LNCaP clone FGC (cell line): ENCODE results near the gene CBFA2T2.
"Not testable (repeated sequence)": the region's sequence is repeated elsewhere in the genome, so short reads cannot be mapped to it uniquely, and the experiment has no call there.

ENCODE experiments used
- DNase-seq: peaks from one replicate; pipeline ENCODE4 v3.0.0-alpha.2; 2011; ENCODE audit warnings: low read depth
- H3K4me3 ChIP-seq: 2 replicates; pipeline ENCODE4 v1.5.1; 2011; ENCODE audit warnings: mild to moderate bottlenecking, low read depth, low read length, control low read depth
- TF ChIP-seq, protein P1 (sequence below): IDR thresholded peaks from 2 replicates; pipeline ENCODE4 v1.5.1; 2012; ENCODE audit warnings: mild to moderate bottlenecking; ENCODE audit not compliant: control insufficient read depth, insufficient read depth; ENCODE audit errors: extremely low read depth

The CBFA2T2 gene

GRCh38 chr20:33584976-33585375 lies 95.1 kb downstream of the CBFA2T2 start:
- TF ChIP-seq, protein P1, sequence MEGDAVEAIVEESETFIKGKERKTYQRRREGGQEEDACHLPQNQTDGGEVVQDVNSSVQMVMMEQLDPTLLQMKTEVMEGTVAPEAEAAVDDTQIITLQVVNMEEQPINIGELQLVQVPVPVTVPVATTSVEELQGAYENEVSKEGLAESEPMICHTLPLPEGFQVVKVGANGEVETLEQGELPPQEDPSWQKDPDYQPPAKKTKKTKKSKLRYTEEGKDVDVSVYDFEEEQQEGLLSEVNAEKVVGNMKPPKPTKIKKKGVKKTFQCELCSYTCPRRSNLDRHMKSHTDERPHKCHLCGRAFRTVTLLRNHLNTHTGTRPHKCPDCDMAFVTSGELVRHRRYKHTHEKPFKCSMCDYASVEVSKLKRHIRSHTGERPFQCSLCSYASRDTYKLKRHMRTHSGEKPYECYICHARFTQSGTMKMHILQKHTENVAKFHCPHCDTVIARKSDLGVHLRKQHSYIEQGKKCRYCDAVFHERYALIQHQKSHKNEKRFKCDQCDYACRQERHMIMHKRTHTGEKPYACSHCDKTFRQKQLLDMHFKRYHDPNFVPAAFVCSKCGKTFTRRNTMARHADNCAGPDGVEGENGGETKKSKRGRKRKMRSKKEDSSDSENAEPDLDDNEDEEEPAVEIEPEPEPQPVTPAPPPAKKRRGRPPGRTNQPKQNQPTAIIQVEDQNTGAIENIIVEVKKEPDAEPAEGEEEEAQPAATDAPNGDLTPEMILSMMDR: no peak
- H3K4me3 ChIP-seq: no peak overlapping the region
- DNase-seq: no peak

GRCh38 chr20:33585413-33585812 lies 95.5 kb downstream of the CBFA2T2 start:
- no peak overlapping the region for H3K4me3 ChIP-seq
- TF ChIP-seq, protein P1: no peak
- no peak for DNase-seq

GRCh38 chr20:33589059-33589458 lies 99.2 kb downstream of the CBFA2T2 start:
- H3K4me3 ChIP-seq: no peak overlapping the region
- no peak for DNase-seq
- TF ChIP-seq, protein P1: no peak

GRCh38 chr20:33591901-33592300 lies 102.0 kb downstream of the CBFA2T2 start:
- H3K4me3 ChIP-seq, DNase-seq: not testable (repeated sequence)

GRCh38 chr20:33594743-33595142 lies 104.8 kb downstream of the CBFA2T2 start:
- TF ChIP-seq, protein P1: no peak
- DNase-seq: no peak
- H3K4me3 ChIP-seq: no peak overlapping the region

DNA sequence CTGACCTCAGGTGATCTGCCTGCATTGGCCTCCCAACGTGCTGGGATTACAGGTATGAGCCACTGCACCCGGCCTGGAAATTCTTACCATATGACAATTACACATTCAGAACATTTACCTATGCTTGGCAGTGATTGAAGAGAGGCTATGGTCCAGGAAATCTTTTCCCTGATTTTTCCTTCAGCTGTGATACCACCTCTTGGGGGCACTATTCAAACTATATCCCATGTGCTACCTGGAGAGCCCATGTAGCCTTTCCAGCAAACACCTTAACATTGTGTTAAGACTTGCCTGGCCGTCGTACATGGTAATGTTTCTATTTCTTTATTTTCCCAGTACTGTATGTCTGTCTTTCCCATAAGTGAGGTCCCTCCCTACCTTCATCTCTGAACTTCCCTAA lies 110.5 kb downstream of the CBFA2T2 start:
- TF ChIP-seq, protein P1: no peak

DNA sequence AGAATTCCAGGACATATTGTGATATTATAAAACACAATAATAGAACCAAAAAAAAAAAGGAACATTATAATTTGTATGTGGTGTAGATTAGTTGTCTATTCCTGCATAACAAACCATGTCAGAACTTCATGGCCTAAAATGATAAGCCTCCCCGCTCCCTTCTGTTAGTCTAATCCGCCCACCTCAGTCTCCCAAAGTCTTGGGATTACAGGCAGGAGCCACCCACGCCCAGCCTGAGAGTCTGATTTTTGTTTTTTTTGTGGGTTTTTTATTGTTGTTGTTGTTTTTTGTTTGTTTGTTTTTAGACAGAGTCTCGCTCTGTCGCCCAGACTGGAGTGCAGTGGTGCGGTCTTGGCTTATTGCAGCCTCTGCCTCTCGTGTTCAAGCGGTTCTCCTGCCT lies 111.1 kb downstream of the CBFA2T2 start:
- H3K4me3 ChIP-seq: no peak overlapping the region
- no peak for DNase-seq
- TF ChIP-seq, protein P1: no peak

More for the DNA sequence above, 110.5 kb downstream of the CBFA2T2 start:
- DNase-seq: no peak
- H3K4me3 ChIP-seq: no peak overlapping the region
